ENCODE results near the gene PRKN.

PRKN gene

GRCh38 chr6:162560891-162561290 is 166.7 kb downstream of the PRKN start:
- Histone ChIP-seq H3K27ac (ENCODE audit: low read length) (no peak overlapping the region), H3K27me3 (ENCODE audit: low read depth, low read length) (no peaks in the 10 kb centered on the region), H3K4me1 (ENCODE audit: low read length) (no peaks in the 10 kb centered on the region), H4K20me1 (ENCODE audit: insufficient read depth, low read length) (no peaks in the 10 kb centered on the region), H2AFZ (ENCODE audit: low read depth, low read length) (no peak overlapping the region), H3K79me2 (ENCODE audit: low read length) (no peaks in the 10 kb centered on the region), H3K4me3 (ENCODE audit: low read length) (no peak overlapping the region), H3K9me3 (ENCODE audit: insufficient read depth, low read length) (no peaks in the 10 kb centered on the region), H3K4me2 (ENCODE audit: low read length) (no peak overlapping the region), H3K9ac (ENCODE audit: low read length) (no peak overlapping the region), H3K36me3 (replicated peaks; ENCODE audit: low read depth, low read length) (no peaks in the 10 kb centered on the region)
- TF ChIP-seq EZH2phosphoT487 (IDR thresholded peaks at IDR 0.05; ENCODE audit: low read depth) (no peak), CTCF (IDR thresholded peaks at IDR 0.05; ENCODE audit: low read depth, low read length) (no peak)

GRCh38 chr6:162554531-162554930 is 173.0 kb downstream of the PRKN start:
- no peak overlapping the region for H2AFZ ChIP-seq (ENCODE audit: low read depth, low read length)
- no peaks in the 10 kb centered on the region for H3K36me3 ChIP-seq (replicated peaks; ENCODE audit: low read depth, low read length)
- H3K4me2 ChIP-seq (ENCODE audit: low read length), result no peak overlapping the region
- no peaks in the 10 kb centered on the region for H3K4me1 ChIP-seq (ENCODE audit: low read length)
- no peaks in the 10 kb centered on the region for H3K79me2 ChIP-seq (ENCODE audit: low read length)
- no peak overlapping the region for H3K4me3 ChIP-seq (ENCODE audit: low read length)
- no peak overlapping the region for H3K9ac ChIP-seq (ENCODE audit: low read length)
- no peaks in the 10 kb centered on the region for H4K20me1 ChIP-seq (ENCODE audit: insufficient read depth, low read length)
- no peak overlapping the region for H3K27ac ChIP-seq (ENCODE audit: low read length)
- TF ChIP-seq EZH2phosphoT487 (IDR thresholded peaks at IDR 0.05; ENCODE audit: low read depth), result no peak
- no peak for TF ChIP-seq CTCF (IDR thresholded peaks at IDR 0.05; ENCODE audit: low read depth, low read length)
- H3K27me3 ChIP-seq (ENCODE audit: low read depth, low read length), result no peaks in the 10 kb centered on the region
- no peaks in the 10 kb centered on the region for H3K9me3 ChIP-seq (ENCODE audit: insufficient read depth, low read length)

GRCh38 chr6:162546905-162547304 is 180.7 kb downstream of the PRKN start:
- Histone ChIP-seq H3K4me2 (ENCODE audit: low read length) (no peak overlapping the region), H4K20me1 (ENCODE audit: insufficient read depth, low read length) (no peaks in the 10 kb centered on the region), H3K9ac (ENCODE audit: low read length) (no peak overlapping the region), H3K4me1 (ENCODE audit: low read length) (no peaks in the 10 kb centered on the region), H3K79me2 (ENCODE audit: low read length) (no peaks in the 10 kb centered on the region), H3K4me3 (ENCODE audit: low read length) (no peak overlapping the region), H3K36me3 (replicated peaks; ENCODE audit: low read depth, low read length) (no peaks in the 10 kb centered on the region), H3K9me3 (ENCODE audit: insufficient read depth, low read length) (no peaks in the 10 kb centered on the region), H2AFZ (ENCODE audit: low read depth, low read length) (no peak overlapping the region), H3K27me3 (ENCODE audit: low read depth, low read length) (no peaks in the 10 kb centered on the region), H3K27ac (ENCODE audit: low read length) (no peak overlapping the region)
- TF ChIP-seq CTCF (IDR thresholded peaks at IDR 0.05; ENCODE audit: low read depth, low read length) (no peak), EZH2phosphoT487 (IDR thresholded peaks at IDR 0.05; ENCODE audit: low read depth) (no peak)

- H3K79me2 ChIP-seq (ENCODE audit: low read length), result no peaks in the 10 kb centered on the region
- H3K4me2 ChIP-seq (ENCODE audit: low read length), result no peak overlapping the region
- H3K4me3 ChIP-seq (ENCODE audit: low read length), result no peak overlapping the region
- no peak overlapping the region for H2AFZ ChIP-seq (ENCODE audit: low read depth, low read length)
- no peak overlapping the region for H3K9ac ChIP-seq (ENCODE audit: low read length)
- H4K20me1 ChIP-seq (ENCODE audit: insufficient read depth, low read length), result no peaks in the 10 kb centered on the region
- H3K36me3 ChIP-seq (replicated peaks; ENCODE audit: low read depth, low read length), result no peaks in the 10 kb centered on the region
- no peak overlapping the region for H3K27ac ChIP-seq (ENCODE audit: low read length)
- no peaks in the 10 kb centered on the region for H3K4me1 ChIP-seq (ENCODE audit: low read length)
- H3K27me3 ChIP-seq (ENCODE audit: low read depth, low read length), result no peaks in the 10 kb centered on the region
- TF ChIP-seq CTCF (IDR thresholded peaks at IDR 0.05; ENCODE audit: low read depth, low read length) (no peak), EZH2phosphoT487 (IDR thresholded peaks at IDR 0.05; ENCODE audit: low read depth) (no peak)
- H3K9me3 ChIP-seq (ENCODE audit: insufficient read depth, low read length), result no peaks in the 10 kb centered on the region
Observed at GRCh38 chr6:162543221-162543620, 184.3 kb downstream of the PRKN start.

Measured in OCI-LY3 (cell line).